B cell (primary cell): ENCODE results near the gene KRTAP20-1. TPM values are rescaled to one million over a fixed set of nuclear protein-coding genes. Genes with fewer than 3 reads are reported as not detected.

Experiments
- ATAC-seq: fragments of 200-7000 bp; cut with Tn5 transposase; one replicate; pipeline ENCODE4 v1.10.0; 2021; ENCODE audit warnings: low read depth, mild to moderate bottlenecking, moderate number of reproducible peaks, moderate library complexity
- CTCF ChIA-PET: fragments of 350-600 bp; sonication (Branson Sonifier 250); formaldehyde crosslinking; loops from one replicate; lab custom pipeline; 2021; ENCODE audit warnings: antibody characterized with exemption, inconsistent platforms; lab: Charles Lee
- POLR2A ChIA-PET: fragments of 350-600 bp; sonication (Branson Sonifier 250); formaldehyde crosslinking; loops from one replicate; lab custom pipeline; 2021; ENCODE audit warnings: antibody characterized with exemption; lab: Charles Lee
- DNase-seq: peaks from one replicate; pipeline ENCODE4 v3.0.0; 2013
- H2AFZ ChIP-seq: 2 replicates; pipeline ENCODE4 v1.6.1; 2012; ENCODE audit warnings: mild to moderate bottlenecking, low read depth, low read length; ENCODE audit not compliant: insufficient read depth, poor library complexity, severe bottlenecking
- H3K27ac ChIP-seq, 2 donors: 1 replicate in 1 of 2; 2 replicates in 1 of 2; pipeline ENCODE4 v1.5.1; 2012 to 2013; ENCODE audit warnings: low read length in 2 of 2, mild to moderate bottlenecking in 2 of 2, moderate library complexity in 1 of 2
- H3K27me3 ChIP-seq, 4 experiments: fragments of 200-600 bp in 1 of 4; sonication (generic) in 1 of 4; replicated peaks in 1 of 4; 1 replicate in 2 of 4; 2 replicates in 2 of 4; pipeline versions ENCODE4 v1.6.1 to v1.7.0; 2013 to 2016; ENCODE audit warnings: low read length in 3 of 4, mild to moderate bottlenecking in 2 of 4, mixed read lengths in 1 of 4, moderate library complexity in 1 of 4; ENCODE audit not compliant: insufficient read depth in 4 of 4, control insufficient read depth in 3 of 4; ENCODE audit errors: control extremely low read depth in 1 of 4
- H3K36me3 ChIP-seq, 2 experiments: replicated peaks in 1 of 2; 1 replicate in 1 of 2; 2 replicates in 1 of 2; pipeline versions ENCODE4 v1.6.1 to v1.7.1; 2013; ENCODE audit warnings: low read length in 1 of 2; ENCODE audit not compliant: insufficient read depth in 2 of 2, control insufficient read depth in 1 of 2; ENCODE audit errors: control extremely low read depth in 1 of 2, extremely low read depth in 1 of 2
- H3K4me1 ChIP-seq, 2 donors: fragments of 200-600 bp in 1 of 2; sonication (generic) in 1 of 2; 1 replicate in 1 of 2; 2 replicates in 1 of 2; pipeline versions ENCODE4 v1.5.1 to v1.6.1; 2013 to 2017; ENCODE audit warnings: low read length in 2 of 2; ENCODE audit not compliant: control insufficient read depth in 2 of 2, insufficient read depth in 2 of 2
- H3K4me2 ChIP-seq: replicated peaks from 2 replicates; pipeline ENCODE3; 2012; ENCODE audit warnings: mild to moderate bottlenecking, low read depth, low read length; ENCODE audit not compliant: poor library complexity, severe bottlenecking
- H3K4me3 ChIP-seq, 5 experiments: fragments of 200-600 bp in 1 of 5; sonication (generic) in 1 of 5; 1 replicate in 3 of 5; 2 replicates in 2 of 5; pipeline versions ENCODE4 v1.5.1 to v1.7.0; 2011 to 2016; ENCODE audit warnings: low read length in 4 of 5, mild to moderate bottlenecking in 4 of 5, low read depth in 2 of 5, control low read depth in 1 of 5, moderate library complexity in 1 of 5; ENCODE audit not compliant: insufficient read depth in 1 of 5; ENCODE audit errors: control extremely low read depth in 1 of 5, extremely low read depth in 1 of 5
- H3K79me2 ChIP-seq: fragments of 200-600 bp; sonication (generic); one replicate; pipeline ENCODE4 v1.6.0; 2016; ENCODE audit warnings: low read length; ENCODE audit not compliant: control insufficient read depth, insufficient read depth
- H3K9ac ChIP-seq: fragments of 200-600 bp; sonication (generic); 2 replicates; pipeline ENCODE4 v1.6.1; 2017; ENCODE audit warnings: mild to moderate bottlenecking, low read length, moderate library complexity
- H3K9me3 ChIP-seq, 3 donors: one replicate each; pipeline versions ENCODE4 v1.6.1 to v1.7.1; 2013; ENCODE audit warnings: low read length in 2 of 3; ENCODE audit not compliant: control insufficient read depth in 2 of 3, insufficient read depth in 1 of 3; ENCODE audit errors: control extremely low read depth in 1 of 3
- H4K20me1 ChIP-seq: 2 replicates; pipeline ENCODE4 v1.6.0; 2012; ENCODE audit warnings: mild to moderate bottlenecking, low read length; ENCODE audit not compliant: insufficient read depth, control insufficient read depth, poor library complexity, severe bottlenecking
- H3K27ac Mint-ChIP-seq: one replicate; pipeline ENCODE4 v1.8.0; 2021; ENCODE audit warnings: mixed read lengths
- H3K27me3 Mint-ChIP-seq: one replicate; pipeline ENCODE4 v1.8.0; 2021; ENCODE audit warnings: mixed read lengths
- H3K4me1 Mint-ChIP-seq: one replicate; pipeline ENCODE4 v1.8.0; 2021; ENCODE audit warnings: mixed read lengths
- H3K4me3 Mint-ChIP-seq: one replicate; pipeline ENCODE4 v1.8.0; 2021; ENCODE audit warnings: mixed read lengths
- H3K9me3 Mint-ChIP-seq: one replicate; pipeline ENCODE4 v1.8.0; 2022; ENCODE audit warnings: mixed read lengths; ENCODE audit not compliant: insufficient read depth
- CTCF ChIP-seq: fragments of 200-600 bp; IDR thresholded peaks from one replicate; pipeline ENCODE4 v1.8.0; 2022; ENCODE audit warnings: antibody characterized with exemption, mild to moderate bottlenecking
- EZH2 ChIP-seq: IDR thresholded peaks from 2 replicates; pipeline ENCODE4 v1.6.1; 2012; ENCODE audit warnings: borderline replicate concordance, low read depth, mild to moderate bottlenecking, moderate library complexity, low read length; ENCODE audit not compliant: insufficient read depth, poor library complexity, severe bottlenecking
- WGBS: methylation state at CpG from one replicate; pipeline ENCODE4 v1.1.5; 2013; ENCODE audit warnings: missing lambda C conversion rate; ENCODE audit not compliant: insufficient coverage; 5-methylcytosine and 5-hydroxymethylcytosine counted together
- intact Hi-C: fragments of 100-400 bp; cut with micrococcal nuclease; formaldehyde crosslinking; loops from one replicate; pipeline ENCODE4 v1.10.0; 2022
- polyA minus RNA-seq: library from RNA; depleted of rRNA, polyadenylated mRNA; stranded (reverse); fragments of >200 nt; gene quantifications from 2 replicates; pipeline ENCODE4 v1.2.3, GENCODE V29; 2012
- polyA plus RNA-seq: library from polyadenylated mRNA; depleted of rRNA; stranded (reverse); fragments of >200 nt; gene quantifications from 2 replicates; pipeline ENCODE4 v1.2.3, GENCODE V29; 2012
- total RNA-seq, 2 donors: library from RNA; stranded (reverse); fragments of 120-200 nt in 1 of 2; gene quantifications; 1 replicate in 1 of 2; 2 replicates in 1 of 2; pipeline versions ENCODE4 v1.2.3 to v1.2.4, GENCODE V29; 2013 to 2022

KRTAP20-1 gene
- not detected in 2 replicates for total RNA-seq
- total RNA-seq (2013), result not detected
- not detected in 2 replicates for polyA plus RNA-seq
- polyA minus RNA-seq, result not detected in 2 replicates

- H3K4me2 ChIP-seq, result no peak within 1 kb of the TSS
- H3K4me3 ChIP-seq, result no peak within 1 kb of the TSS
- H4K20me1 ChIP-seq, result no peaks in the 10 kb centered on the region
- Mint-ChIP-seq H3K27ac (no peak within 1 kb of the TSS), H3K4me3 (no peak within 1 kb of the TSS), H3K27me3 (no peaks in the 10 kb centered on the region), H3K9me3 (peaks cover under 1% of the 10 kb centered on the region), H3K4me1 (no peaks in the 10 kb centered on the region)
- no peaks in the 10 kb centered on the region for H3K27me3 ChIP-seq
- no peak for ATAC-seq
- H3K79me2 ChIP-seq, result no peaks in the 10 kb centered on the region
- peaks cover 0 to 5% (median 0%) of the 10 kb centered on the region in 3 donors for H3K9me3 ChIP-seq
- TF ChIP-seq CTCF, result no peak
- TF ChIP-seq EZH2, result no peak
- intact Hi-C loops, result no loop called here
- ChIA-PET POLR2A (no interaction called here), CTCF (no interaction called here)
- no CpG with 5 or more reads among the region's 2 CpGs for WGBS
- H3K36me3 ChIP-seq, result no peaks in the 10 kb centered on the region
- no peak within 1 kb of the TSS for H3K9ac ChIP-seq
- no peak within 1 kb of the TSS for H2AFZ ChIP-seq
- no peak within 1 kb of the TSS for H3K27ac ChIP-seq
- H3K4me1 ChIP-seq, result no peaks in the 10 kb centered on the region
- no peak for DNase-seq
Measured at GRCh38 chr21:30616125-30616524, at the start of gene KRTAP20-1. Gene KRTAP20-1, plus strand, starts transcription at chr21:30616425. Its CDS starts 30 bp downstream, at chr21:30616455.

GRCh38 chr21:30567617-30568016 lies 48.6 kb upstream of the KRTAP20-1 start:
- H3K27me3 Mint-ChIP-seq, result no peaks in the 10 kb centered on the region
- Histone ChIP-seq H4K20me1 (no peaks in the 10 kb centered on the region), H3K9me3 (no peaks in the 10 kb centered on the region), H3K4me2 (no peak overlapping the region), H3K79me2 (no peaks in the 10 kb centered on the region), H3K4me3 (no peak overlapping the region), H3K27me3 (no peaks in the 10 kb centered on the region), H3K27ac (no peak overlapping the region), H3K36me3 (no peaks in the 10 kb centered on the region), H3K9ac (no peak overlapping the region), H3K4me1 (no peaks in the 10 kb centered on the region), H2AFZ (no peak overlapping the region)
- ChIA-PET CTCF (no interaction called here), POLR2A (no interaction called here)
- TF ChIP-seq CTCF (no peak), EZH2 (no peak)
- DNase-seq (no peak), ATAC-seq (no peak)
- H3K4me1 Mint-ChIP-seq, result no peaks in the 10 kb centered on the region
- intact Hi-C loops, result no loop called here
- no peak overlapping the region for H3K27ac Mint-ChIP-seq
- H3K9me3 Mint-ChIP-seq, result peaks cover 5% of the 10 kb centered on the region
- no peak overlapping the region for H3K4me3 Mint-ChIP-seq
